Liver (tissue), 9 donors: ENCODE data around the gene ADAMTS19. TPM values are rescaled to one million over a fixed set of nuclear protein-coding genes. Genes with fewer than 3 reads are reported as not detected.

Experiments used
- DNase-seq: peaks from one replicate; pipeline ENCODE4 v3.0.0-alpha.2; 2017; ENCODE audit warnings: low spot score
- H3K27ac ChIP-seq, 2 donors: one replicate each; pipeline ENCODE4 v1.7.0; 2013; ENCODE audit warnings: inconsistent platforms in 2 of 2, low read length in 2 of 2, control low read depth in 1 of 2, low read depth in 1 of 2, mild to moderate bottlenecking in 1 of 2
- H3K27me3 ChIP-seq, 4 donors: one replicate each; pipeline versions ENCODE4 v1.6.1 to v1.7.0; 2013; ENCODE audit warnings: low read length in 3 of 4, inconsistent platforms in 1 of 4, mild to moderate bottlenecking in 1 of 4, moderate library complexity in 1 of 4; ENCODE audit not compliant: control insufficient read depth in 4 of 4, insufficient read depth in 4 of 4
- H3K36me3 ChIP-seq, 4 donors: one replicate each; pipeline versions ENCODE4 v1.6.1 to v1.7.0; 2013; ENCODE audit warnings: low read length in 3 of 4, mild to moderate bottlenecking in 3 of 4, low read depth in 1 of 4, moderate library complexity in 1 of 4; ENCODE audit not compliant: control insufficient read depth in 4 of 4, insufficient read depth in 3 of 4
- H3K4me1 ChIP-seq, 4 donors: one replicate each; pipeline versions ENCODE4 v1.6.1 to v1.7.0; 2013; ENCODE audit warnings: low read length in 3 of 4, mild to moderate bottlenecking in 3 of 4, moderate library complexity in 1 of 4; ENCODE audit not compliant: control insufficient read depth in 4 of 4, insufficient read depth in 4 of 4
- H3K4me3 ChIP-seq, 3 donors: one replicate each; pipeline versions ENCODE4 v1.6.1 to v1.7.0; 2013; ENCODE audit warnings: low read length in 3 of 3, control low read depth in 1 of 3, low read depth in 1 of 3, mild to moderate bottlenecking in 1 of 3
- H3K9ac ChIP-seq, 2 donors: one replicate each; pipeline ENCODE4 v1.7.0; 2013; ENCODE audit warnings: low read length in 2 of 2, mild to moderate bottlenecking in 2 of 2, moderate library complexity in 2 of 2, control low read depth in 1 of 2, low read depth in 1 of 2
- H3K9me3 ChIP-seq, 4 donors: one replicate each; pipeline versions ENCODE4 v1.6.1 to v1.7.0; 2013; ENCODE audit warnings: low read length in 3 of 4; ENCODE audit not compliant: control insufficient read depth in 4 of 4
- ATF3 ChIP-seq: IDR thresholded peaks from 2 replicates; pipeline ENCODE4 v1.6.1; 2016; ENCODE audit warnings: antibody characterized with exemption
- CTCF ChIP-seq: fragments of 150-350 bp; IDR thresholded peaks from 2 replicates; pipeline ENCODE4 v1.5.1; 2017; ENCODE audit warnings: improper control_type of control experiment, low read depth, low read length; ENCODE audit not compliant: missing input control
- FOXA1 ChIP-seq: IDR thresholded peaks from 2 replicates; pipeline ENCODE4 v1.6.1; 2016; ENCODE audit warnings: antibody characterized with exemption
- HNF4G ChIP-seq: IDR thresholded peaks from 2 replicates; pipeline ENCODE4 v1.6.1; 2016; ENCODE audit warnings: antibody characterized with exemption
- JUND ChIP-seq, 2 donors: IDR thresholded peaks; 2 replicates each; pipeline ENCODE4 v1.6.1; 2016; ENCODE audit warnings: antibody characterized with exemption in 2 of 2
- MAX ChIP-seq: IDR thresholded peaks from 2 replicates; pipeline ENCODE4 v1.6.1; 2016; ENCODE audit warnings: antibody characterized with exemption
- NR2F2 ChIP-seq: IDR thresholded peaks from 2 replicates; pipeline ENCODE4 v1.6.1; 2016; ENCODE audit warnings: antibody characterized with exemption
- RAD21 ChIP-seq, 2 donors: IDR thresholded peaks; 2 replicates each; pipeline ENCODE4 v1.6.1; 2016; ENCODE audit warnings: antibody characterized with exemption in 2 of 2, mild to moderate bottlenecking in 2 of 2
- RXRA ChIP-seq, 2 donors: IDR thresholded peaks; 2 replicates each; pipeline ENCODE4 v1.6.1; 2017 to 2018; ENCODE audit warnings: antibody characterized with exemption in 2 of 2, mild to moderate bottlenecking in 1 of 2
- SP1 ChIP-seq: IDR thresholded peaks from 2 replicates; pipeline ENCODE4 v1.6.1; 2018; ENCODE audit warnings: antibody characterized with exemption, mild to moderate bottlenecking
- TAF1 ChIP-seq: conservative IDR thresholded peaks from 2 replicates; pipeline ENCODE4 v1.6.1; 2016; ENCODE audit warnings: antibody characterized with exemption, mild to moderate bottlenecking
- WGBS: extraction: QIAGEN DNeasy Blood & Tissue Kit; methylation state at CpG from one replicate; pipeline ENCODE4 v1.1.7; 2013; 5-methylcytosine and 5-hydroxymethylcytosine counted together
- polyA plus RNA-seq, 2 donors: library from polyadenylated mRNA; stranded (reverse) in 1 of 2; unstranded in 1 of 2; fragments of 200-250 nt in 1 of 2; fragments of >200 nt in 1 of 2; fragmentation: Nextera tagmentation in 1 of 2; extraction: Ambion mirVana in 1 of 2; gene quantifications; one replicate each; pipeline versions ENCODE4 v1.2.1 to v1.2.3, GENCODE V29; 2013 to 2015
- total RNA-seq, 2 donors: library from RNA; depleted of rRNA; stranded (reverse); fragments of >200 nt; gene quantifications; one replicate each; pipeline ENCODE4 v1.2.3, GENCODE V29; 2014
- TF ChIP-seq, protein P1 (sequence below): IDR thresholded peaks from 2 replicates; pipeline ENCODE4 v1.6.1; 2016; ENCODE audit warnings: antibody characterized with exemption
- TF ChIP-seq, protein P2 (sequence below): IDR thresholded peaks from 2 replicates; pipeline ENCODE4 v1.6.1; 2016; ENCODE audit warnings: antibody characterized with exemption, mild to moderate bottlenecking
- donor health status: healthy.
- donor health status: healthy.
- donor health status: healthy.
- donor health status: healthy.
- donor health status: healthy.

The ADAMTS19 gene
- total and polyA plus RNA-seq, 4 donors: 0.09 TPM; not detected in 3

DNA sequence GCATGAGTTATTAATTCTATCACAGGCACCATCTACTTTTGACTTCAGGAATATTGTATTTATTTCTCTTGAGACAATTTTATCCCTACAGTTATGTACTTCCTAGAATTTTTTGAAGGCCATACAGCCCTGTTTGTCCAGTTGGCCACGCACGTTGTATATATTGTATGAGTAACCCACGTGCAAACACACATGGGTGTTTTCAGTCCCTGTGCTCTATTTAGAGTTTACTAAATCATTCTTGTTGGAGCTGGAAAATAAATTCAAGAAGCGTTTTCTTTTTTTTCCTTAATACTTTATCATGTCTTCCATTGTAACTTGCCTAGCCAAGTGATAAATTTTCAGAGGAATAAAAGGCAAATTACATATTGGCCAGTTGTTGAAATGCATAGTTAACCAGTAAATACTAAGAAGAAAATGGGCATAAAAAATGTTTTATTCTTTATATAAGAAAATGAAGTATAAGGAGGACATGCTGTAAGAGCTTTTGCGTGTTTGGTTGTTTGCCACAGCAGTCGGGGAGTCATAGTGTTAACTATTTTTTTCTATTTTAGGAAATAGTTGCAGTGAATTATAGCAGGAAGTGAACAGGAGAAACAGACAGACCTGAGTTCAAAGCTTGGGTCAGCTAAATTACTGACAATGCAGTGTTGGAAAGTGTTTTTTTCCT is 201.4 kb downstream of the ADAMTS19 start:
- no peaks in the 10 kb centered on the region for H3K36me3 ChIP-seq
- H3K27ac ChIP-seq: no peak overlapping the region
- no peak overlapping the region for H3K4me3 ChIP-seq
- DNase-seq: no peak
- TF ChIP-seq RAD21 (IDR thresholded peaks at IDR 0.05): no peak
- TF ChIP-seq RXRA (IDR thresholded peaks at IDR 0.05): no peak
- no peak for TF ChIP-seq JUND (IDR thresholded peaks at IDR 0.05)
- no peak for TF ChIP-seq NR2F2
- no peak for TF ChIP-seq FOXA1
- no peak for TF ChIP-seq SP1
- TF ChIP-seq, protein P1, sequence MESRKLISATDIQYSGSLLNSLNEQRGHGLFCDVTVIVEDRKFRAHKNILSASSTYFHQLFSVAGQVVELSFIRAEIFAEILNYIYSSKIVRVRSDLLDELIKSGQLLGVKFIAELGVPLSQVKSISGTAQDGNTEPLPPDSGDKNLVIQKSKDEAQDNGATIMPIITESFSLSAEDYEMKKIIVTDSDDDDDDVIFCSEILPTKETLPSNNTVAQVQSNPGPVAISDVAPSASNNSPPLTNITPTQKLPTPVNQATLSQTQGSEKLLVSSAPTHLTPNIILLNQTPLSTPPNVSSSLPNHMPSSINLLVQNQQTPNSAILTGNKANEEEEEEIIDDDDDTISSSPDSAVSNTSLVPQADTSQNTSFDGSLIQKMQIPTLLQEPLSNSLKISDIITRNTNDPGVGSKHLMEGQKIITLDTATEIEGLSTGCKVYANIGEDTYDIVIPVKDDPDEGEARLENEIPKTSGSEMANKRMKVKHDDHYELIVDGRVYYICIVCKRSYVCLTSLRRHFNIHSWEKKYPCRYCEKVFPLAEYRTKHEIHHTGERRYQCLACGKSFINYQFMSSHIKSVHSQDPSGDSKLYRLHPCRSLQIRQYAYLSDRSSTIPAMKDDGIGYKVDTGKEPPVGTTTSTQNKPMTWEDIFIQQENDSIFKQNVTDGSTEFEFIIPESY: no peak
- no peak for TF ChIP-seq CTCF
- TF ChIP-seq MAX: no peak
- TF ChIP-seq, protein P2, sequence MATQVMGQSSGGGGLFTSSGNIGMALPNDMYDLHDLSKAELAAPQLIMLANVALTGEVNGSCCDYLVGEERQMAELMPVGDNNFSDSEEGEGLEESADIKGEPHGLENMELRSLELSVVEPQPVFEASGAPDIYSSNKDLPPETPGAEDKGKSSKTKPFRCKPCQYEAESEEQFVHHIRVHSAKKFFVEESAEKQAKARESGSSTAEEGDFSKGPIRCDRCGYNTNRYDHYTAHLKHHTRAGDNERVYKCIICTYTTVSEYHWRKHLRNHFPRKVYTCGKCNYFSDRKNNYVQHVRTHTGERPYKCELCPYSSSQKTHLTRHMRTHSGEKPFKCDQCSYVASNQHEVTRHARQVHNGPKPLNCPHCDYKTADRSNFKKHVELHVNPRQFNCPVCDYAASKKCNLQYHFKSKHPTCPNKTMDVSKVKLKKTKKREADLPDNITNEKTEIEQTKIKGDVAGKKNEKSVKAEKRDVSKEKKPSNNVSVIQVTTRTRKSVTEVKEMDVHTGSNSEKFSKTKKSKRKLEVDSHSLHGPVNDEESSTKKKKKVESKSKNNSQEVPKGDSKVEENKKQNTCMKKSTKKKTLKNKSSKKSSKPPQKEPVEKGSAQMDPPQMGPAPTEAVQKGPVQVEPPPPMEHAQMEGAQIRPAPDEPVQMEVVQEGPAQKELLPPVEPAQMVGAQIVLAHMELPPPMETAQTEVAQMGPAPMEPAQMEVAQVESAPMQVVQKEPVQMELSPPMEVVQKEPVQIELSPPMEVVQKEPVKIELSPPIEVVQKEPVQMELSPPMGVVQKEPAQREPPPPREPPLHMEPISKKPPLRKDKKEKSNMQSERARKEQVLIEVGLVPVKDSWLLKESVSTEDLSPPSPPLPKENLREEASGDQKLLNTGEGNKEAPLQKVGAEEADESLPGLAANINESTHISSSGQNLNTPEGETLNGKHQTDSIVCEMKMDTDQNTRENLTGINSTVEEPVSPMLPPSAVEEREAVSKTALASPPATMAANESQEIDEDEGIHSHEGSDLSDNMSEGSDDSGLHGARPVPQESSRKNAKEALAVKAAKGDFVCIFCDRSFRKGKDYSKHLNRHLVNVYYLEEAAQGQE: no peak
- no peak for TF ChIP-seq ATF3
- no peak for TF ChIP-seq TAF1
- no peak for TF ChIP-seq HNF4G
- H3K9me3 ChIP-seq: no peaks in the 10 kb centered on the region
- H3K9ac ChIP-seq: no peak overlapping the region
- no peaks in the 10 kb centered on the region for H3K4me1 ChIP-seq
- WGBS: 75% methylated on average over 6 of the region's 6 CpGs
- peaks cover 0 to 3% (median 0%) of the 10 kb centered on the region in 4 donors for H3K27me3 ChIP-seq

DNA sequence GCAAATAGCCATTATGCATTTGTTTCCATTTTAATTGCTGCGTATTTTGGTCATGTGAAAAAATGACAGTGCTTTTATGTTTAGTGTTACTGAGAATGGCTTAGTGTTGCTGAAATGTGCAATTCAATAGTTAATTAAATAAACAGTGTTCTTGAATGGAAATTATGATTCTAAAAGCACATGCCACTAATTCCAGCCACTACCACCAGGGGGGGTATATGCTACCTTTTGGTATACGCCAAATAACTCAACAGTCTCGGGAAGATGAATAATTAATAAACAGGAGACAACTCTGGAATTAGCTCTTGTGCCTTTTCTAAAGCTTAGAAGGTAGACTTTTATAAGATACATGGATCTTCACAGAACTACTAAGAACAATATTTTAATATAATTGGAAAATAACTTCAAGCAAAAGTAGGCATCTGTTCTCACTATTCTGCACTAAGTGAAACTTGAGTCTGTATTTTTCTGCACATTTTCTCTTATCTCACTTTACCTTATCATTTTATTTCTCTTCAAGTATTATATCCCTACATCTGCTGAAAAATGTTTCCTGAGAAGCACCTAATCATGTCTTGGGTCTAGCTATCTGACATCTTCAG is 204.3 kb downstream of the ADAMTS19 start:
- Histone ChIP-seq H3K9me3 (no peaks in the 10 kb centered on the region), H3K27ac (no peak overlapping the region), H3K9ac (no peak overlapping the region), H3K4me1 (no peaks in the 10 kb centered on the region), H3K36me3 (no peaks in the 10 kb centered on the region), H3K4me3 (no peak overlapping the region), H3K27me3 (peaks cover 0 to 3% (median 0%) of the 10 kb centered on the region in 4 donors)
- WGBS: 32% methylated on average over 3 of the region's 3 CpGs
- DNase-seq: peak; percentile 44
- TF ChIP-seq CTCF (peak; percentile 79), JUND (IDR thresholded peaks at IDR 0.05) (peak in 1 of 2 donors; percentile 20), RAD21 (IDR thresholded peaks at IDR 0.05) (peak; percentile 57 to 73)
- TF ChIP-seq, protein P2: no peak
